Measurements from ENCODE around the gene EXOC3L4. TPM values are rescaled to one million over a fixed set of nuclear protein-coding genes. Genes with fewer than 3 reads are reported as not detected.

Gene EXOC3L4
- total RNA-seq, 2 experiments from 2014 or later = not detected

DNA sequence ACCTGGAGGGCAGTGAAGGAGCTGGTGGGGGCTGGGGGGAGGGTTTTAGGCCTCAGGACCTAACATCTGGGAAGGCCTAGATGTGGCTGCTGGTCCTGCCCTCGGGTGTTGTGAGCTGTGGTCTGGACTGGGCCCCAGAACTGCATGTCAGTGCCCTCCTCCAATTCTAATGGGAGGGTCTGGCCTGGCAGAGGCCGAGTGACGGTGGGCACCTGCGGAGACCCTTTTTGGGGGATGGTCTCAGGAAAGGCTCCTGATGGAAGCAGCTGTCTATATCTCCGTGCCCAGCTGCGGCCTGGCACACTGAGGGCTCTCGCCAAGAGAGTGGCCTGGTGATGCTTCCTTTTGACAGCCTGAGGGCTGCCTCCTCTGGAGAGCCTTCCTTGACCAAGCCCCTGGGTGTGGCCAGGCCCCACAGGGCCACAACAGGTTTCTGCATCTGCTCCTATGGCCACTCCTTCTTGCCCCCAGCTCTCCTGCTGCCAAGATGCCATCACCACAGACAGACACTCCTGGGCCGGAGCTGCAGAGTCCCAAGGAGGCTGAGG, 5.3 kb downstream of the EXOC3L4 start:
- Histone ChIP-seq H3K9me2 (ENCODE audit: insufficient read depth, low read length) (no peaks in the 10 kb centered on the region), H3K4me2 (ENCODE audit: low read length) (peak overlapping the region; percentile 44; the same call in 1 of the 2 replicates), H3K9me3 (ENCODE audit: low read length) (no peaks in the 10 kb centered on the region), H3K36me3 (ENCODE audit: insufficient read depth, low read length) (no peaks in the 10 kb centered on the region), H3K79me2 (ENCODE audit: insufficient read depth, low read depth, low read length) (no peaks in the 10 kb centered on the region), H3K4me3 (ENCODE audit: low read depth, low read length, poor library complexity, severe bottlenecking) (no peak overlapping the region), H3K4me1 (ENCODE audit: insufficient read depth, low read length, poor library complexity, severe bottlenecking) (peaks cover 17% of the 10 kb centered on the region), H4K20me1 (ENCODE audit: insufficient read depth, low read length) (no peaks in the 10 kb centered on the region), H3K27ac (ENCODE audit: low read depth, low read length, poor library complexity, severe bottlenecking) (peak overlapping the region; percentile 31), H2AFZ (ENCODE audit: low read length) (no peak overlapping the region)
- BruUV-seq (replicated peaks) = no TSS peak
- TF ChIP-seq, protein P1, sequence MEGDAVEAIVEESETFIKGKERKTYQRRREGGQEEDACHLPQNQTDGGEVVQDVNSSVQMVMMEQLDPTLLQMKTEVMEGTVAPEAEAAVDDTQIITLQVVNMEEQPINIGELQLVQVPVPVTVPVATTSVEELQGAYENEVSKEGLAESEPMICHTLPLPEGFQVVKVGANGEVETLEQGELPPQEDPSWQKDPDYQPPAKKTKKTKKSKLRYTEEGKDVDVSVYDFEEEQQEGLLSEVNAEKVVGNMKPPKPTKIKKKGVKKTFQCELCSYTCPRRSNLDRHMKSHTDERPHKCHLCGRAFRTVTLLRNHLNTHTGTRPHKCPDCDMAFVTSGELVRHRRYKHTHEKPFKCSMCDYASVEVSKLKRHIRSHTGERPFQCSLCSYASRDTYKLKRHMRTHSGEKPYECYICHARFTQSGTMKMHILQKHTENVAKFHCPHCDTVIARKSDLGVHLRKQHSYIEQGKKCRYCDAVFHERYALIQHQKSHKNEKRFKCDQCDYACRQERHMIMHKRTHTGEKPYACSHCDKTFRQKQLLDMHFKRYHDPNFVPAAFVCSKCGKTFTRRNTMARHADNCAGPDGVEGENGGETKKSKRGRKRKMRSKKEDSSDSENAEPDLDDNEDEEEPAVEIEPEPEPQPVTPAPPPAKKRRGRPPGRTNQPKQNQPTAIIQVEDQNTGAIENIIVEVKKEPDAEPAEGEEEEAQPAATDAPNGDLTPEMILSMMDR (conservative IDR thresholded peaks at IDR 0.05; ENCODE audit: low read length) = no peak
- no peak for TF ChIP-seq EZH2phosphoT487 (IDR thresholded peaks at IDR 0.05; ENCODE audit: borderline replicate concordance, low read depth, low read length)
- intact Hi-C loops (cut with micrococcal nuclease; ENCODE audit: unreplicated experiment) = no loop called here
- no peak for DNase-seq (ENCODE audit: low spot score)
- CTCF ChIA-PET (ENCODE audit: unreplicated experiment) = interaction anchor here (0.6 to 1.2 kb wide), 2 partner anchors 13 to 41 kb away, joined by 3 read pairs; no protein-coding TSS in a partner anchor
- POLR2A ChIA-PET = interaction anchor here (0.6 to 0.7 kb wide), 2 partner anchors 21 to 460 kb away, joined by 3 to 9 read pairs; no protein-coding TSS in a partner anchor

DNA sequence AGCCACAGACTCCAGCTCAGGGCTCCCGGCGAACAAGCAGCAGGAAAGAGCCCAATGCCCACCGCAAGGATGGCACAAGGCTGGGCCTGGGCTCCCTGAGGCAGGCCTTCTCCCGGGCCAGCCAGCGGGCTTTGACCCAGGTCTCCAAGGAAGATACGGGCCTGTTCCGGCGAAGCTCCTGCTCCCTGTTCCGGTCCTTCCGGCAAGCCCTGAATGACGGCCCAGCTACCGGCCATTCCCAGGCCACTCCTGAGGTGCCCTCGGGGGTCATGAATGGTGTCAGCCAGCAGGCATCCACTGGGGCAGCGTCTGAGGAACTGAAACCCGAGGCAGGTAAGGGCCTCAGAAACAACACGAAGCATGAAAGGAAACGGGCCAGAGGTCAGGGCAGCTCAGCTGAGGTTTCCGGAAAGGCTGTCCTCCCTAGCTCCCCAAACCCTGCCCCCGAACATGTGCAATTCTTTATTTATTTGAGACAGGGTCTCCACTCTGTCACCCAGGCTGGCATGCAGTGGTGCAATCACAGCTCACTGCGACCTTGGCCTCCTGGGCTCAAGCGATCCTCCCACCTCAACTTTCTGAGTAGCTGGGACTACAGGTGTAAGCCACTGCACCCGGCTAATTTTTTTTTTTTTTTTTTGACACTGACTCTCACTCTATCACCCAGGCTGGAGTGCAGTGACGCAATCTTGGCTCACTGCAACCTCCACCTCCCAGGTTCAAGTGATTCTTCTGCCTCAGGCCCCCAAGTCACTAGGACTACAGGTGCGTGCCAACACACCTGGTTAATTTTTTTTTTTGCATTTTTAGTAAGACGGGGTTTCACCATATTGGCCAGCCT, 6.0 kb downstream of the EXOC3L4 start:
- H3K4me2 ChIP-seq (ENCODE audit: low read length) = peak overlapping the region; percentile 44
- peak; percentile 57 for DNase-seq (ENCODE audit: low spot score)
- H3K4me1 ChIP-seq (ENCODE audit: insufficient read depth, low read length, poor library complexity, severe bottlenecking) = peaks cover 23% of the 10 kb centered on the region
- H3K9me3 ChIP-seq (ENCODE audit: low read length) = no peaks in the 10 kb centered on the region
- H2AFZ ChIP-seq (ENCODE audit: low read length) = no peak overlapping the region
- no peak overlapping the region for H3K4me3 ChIP-seq (ENCODE audit: low read depth, low read length, poor library complexity, severe bottlenecking)
- no TSS peak for BruUV-seq (replicated peaks)
- CTCF ChIA-PET (ENCODE audit: unreplicated experiment) = interaction anchor here (0.6 to 1.2 kb wide), 2 partner anchors 14 to 40 kb away, joined by 3 read pairs; no protein-coding TSS in a partner anchor
- intact Hi-C loops (cut with micrococcal nuclease; ENCODE audit: unreplicated experiment) = no loop called here
- H3K36me3 ChIP-seq (ENCODE audit: insufficient read depth, low read length) = no peaks in the 10 kb centered on the region
- no peak for TF ChIP-seq EZH2phosphoT487 (IDR thresholded peaks at IDR 0.05; ENCODE audit: borderline replicate concordance, low read depth, low read length)
- TF ChIP-seq, protein P1 (conservative IDR thresholded peaks at IDR 0.05; ENCODE audit: low read length) = no peak
- H4K20me1 ChIP-seq (ENCODE audit: insufficient read depth, low read length) = no peaks in the 10 kb centered on the region
- H3K9me2 ChIP-seq (ENCODE audit: insufficient read depth, low read length) = no peaks in the 10 kb centered on the region
- H3K79me2 ChIP-seq (ENCODE audit: insufficient read depth, low read depth, low read length) = no peaks in the 10 kb centered on the region
- H3K27ac ChIP-seq (ENCODE audit: low read depth, low read length, poor library complexity, severe bottlenecking) = peak overlapping the region; percentile 31
- POLR2A ChIA-PET = interaction anchor here (0.6 to 0.7 kb wide), 5 partner anchors 22 to 459 kb away, joined by 3 to 9 read pairs (median 4); no protein-coding TSS in a partner anchor

Measured in OCI-LY7 (cell line).